ENCODE data around the gene ABTB2.

Gene ABTB2

DNA sequence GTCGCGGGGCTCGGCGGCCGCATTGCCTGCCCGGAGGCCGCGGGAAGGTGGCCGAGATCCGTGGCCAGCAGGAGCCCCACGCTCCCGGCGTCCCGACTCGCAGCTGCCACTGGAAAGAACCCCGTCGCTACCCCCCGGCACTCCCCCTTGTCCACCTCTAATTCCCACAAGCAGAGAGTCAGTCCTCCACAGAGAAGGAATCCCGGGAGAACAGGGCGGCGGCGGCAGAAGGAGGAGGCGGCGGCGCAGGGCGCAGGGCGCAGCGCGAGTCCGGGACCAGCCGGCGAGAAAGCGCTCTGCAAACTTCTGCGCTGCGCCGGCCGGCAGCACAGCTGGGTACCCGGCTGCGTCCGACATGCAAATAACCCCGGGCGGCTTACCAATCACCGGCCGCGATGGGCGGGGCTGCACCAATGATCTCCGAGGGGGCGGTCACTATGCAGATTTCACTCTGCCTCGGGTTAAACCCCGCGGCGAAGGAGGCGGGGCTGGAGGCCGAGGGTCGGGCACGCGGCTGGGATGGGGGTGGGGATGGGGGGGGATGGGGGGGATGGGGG, at the start of gene ABTB2:
TSS of gene ABTB2 (minus strand) at position 310 of the 557 bp plus-strand sequence.
- H3K4me3 ChIP-seq (replicated peaks in 1 of 2; ENCODE audit: low read depth in 2 of 2, low read length in 2 of 2): peak within 1 kb of the TSS; percentile 66
- peak; percentile 97 to 98 for DNase-seq (ENCODE audit: low read depth in 2 of 2)
- TF ChIP-seq CTCF (IDR thresholded peaks at IDR 0.05; ENCODE audit: low read depth, low read length): no peak

GRCh38 chr11:34407121-34407813, 49.5 kb upstream of the ABTB2 start:
- TF ChIP-seq CTCF (IDR thresholded peaks at IDR 0.05; ENCODE audit: low read depth, low read length): no peak
- H3K4me3 ChIP-seq (replicated peaks in 1 of 2; ENCODE audit: low read depth in 2 of 2, low read length in 2 of 2): no peak overlapping the region
- no peak for DNase-seq (ENCODE audit: low read depth in 2 of 2)

DNA sequence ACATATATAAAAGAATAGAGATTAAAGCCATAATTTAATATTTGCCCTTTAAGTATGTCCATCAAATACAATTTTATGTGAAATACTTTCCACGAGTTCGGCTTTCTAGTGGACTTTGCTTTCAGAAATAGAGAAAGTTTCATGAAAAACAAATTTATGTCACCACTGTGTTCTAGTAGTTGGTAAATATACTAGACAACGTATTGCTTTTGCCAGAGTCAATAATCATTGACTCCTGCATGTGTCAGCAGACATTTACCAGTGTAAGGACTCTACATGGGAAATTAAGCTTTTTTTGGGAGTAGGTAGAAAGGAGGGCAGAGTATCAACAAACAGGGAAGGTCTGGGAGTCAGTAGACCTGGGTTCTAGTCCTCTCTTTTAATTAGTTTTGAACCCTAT, 48.6 kb upstream of the ABTB2 start:
- H3K4me3 ChIP-seq (replicated peaks in 1 of 2; ENCODE audit: low read depth in 2 of 2, low read length in 2 of 2): no peak overlapping the region
- DNase-seq (ENCODE audit: low read depth in 2 of 2): no peak
- TF ChIP-seq CTCF (IDR thresholded peaks at IDR 0.05; ENCODE audit: low read depth, low read length): no peak

- peak overlapping the region in 1 of 2 donors; percentile 12 for H3K4me3 ChIP-seq (replicated peaks in 1 of 2; ENCODE audit: low read depth in 2 of 2, low read length in 2 of 2)
- peak; percentile 14 to 43 for DNase-seq (ENCODE audit: low read depth in 2 of 2)
- TF ChIP-seq CTCF (IDR thresholded peaks at IDR 0.05; ENCODE audit: low read depth, low read length): no peak
Measured at GRCh38 chr11:34405079-34405858, 47.5 kb upstream of the ABTB2 start.

DNA sequence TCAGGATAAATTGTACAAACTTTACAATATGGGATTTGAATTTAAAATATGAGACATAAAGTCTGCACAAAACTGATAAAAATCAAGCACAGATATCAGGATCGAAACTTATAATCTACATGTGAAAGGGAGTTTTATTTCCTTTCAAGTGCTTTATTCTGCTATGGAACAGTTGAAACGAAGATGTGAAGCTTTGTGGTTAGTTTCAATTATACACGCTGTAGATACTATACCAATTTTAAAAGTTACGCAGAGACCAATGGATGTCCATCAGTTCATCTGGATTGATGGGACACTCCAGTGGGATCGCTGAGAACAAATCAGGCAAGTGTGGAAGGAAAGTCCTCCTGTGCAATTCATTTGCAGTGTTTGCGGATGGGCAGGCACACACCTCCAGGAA, 46.5 kb upstream of the ABTB2 start:
- H3K4me3 ChIP-seq (replicated peaks in 1 of 2; ENCODE audit: low read depth in 2 of 2, low read length in 2 of 2): no peak overlapping the region
- no peak for DNase-seq (ENCODE audit: low read depth in 2 of 2)
- TF ChIP-seq CTCF (IDR thresholded peaks at IDR 0.05; ENCODE audit: low read depth, low read length): no peak

DNA sequence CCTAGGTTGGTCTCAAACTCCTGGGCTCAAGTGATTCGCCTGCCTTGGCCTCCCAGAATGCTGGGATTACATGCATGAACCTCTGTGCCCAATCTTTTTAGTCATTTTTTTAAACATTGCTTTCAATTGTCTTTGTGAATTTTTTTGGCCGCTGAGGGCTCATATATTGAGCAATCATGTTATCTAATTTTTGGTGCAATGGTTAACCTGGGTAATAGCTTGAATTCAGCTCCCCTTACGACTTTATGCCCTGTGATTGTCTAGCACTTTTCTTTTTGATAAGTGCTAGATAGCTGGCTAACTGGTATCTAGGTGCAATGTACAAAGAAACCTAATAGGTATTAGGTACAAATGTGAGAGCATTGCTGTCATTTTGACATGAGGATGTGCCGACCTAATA, 45.6 kb upstream of the ABTB2 start:
- no peak for TF ChIP-seq CTCF (IDR thresholded peaks at IDR 0.05; ENCODE audit: low read depth, low read length)
- no peak for DNase-seq (ENCODE audit: low read depth in 2 of 2)
- H3K4me3 ChIP-seq (replicated peaks in 1 of 2; ENCODE audit: low read depth in 2 of 2, low read length in 2 of 2): no peak overlapping the region
